Panc1 (cell line): Measurements from ENCODE around the gene EME1. TPM values are rescaled to one million over a fixed set of nuclear protein-coding genes. Genes with fewer than 3 reads are reported as not detected.

Experiments used
- ATAC-seq: fragments of 200-7000 bp; cut with Tn5 transposase; 2 replicates; pipeline ENCODE4 v1.9.1; 2020; ENCODE audit warnings: mild to moderate bottlenecking, moderate library complexity
- BruUV-seq: library from RNA; stranded (reverse); fragments of 400-500 nt; replicated peaks from 2 replicates; lab custom pipeline; 2021; lab: Mats Ljungman, UMichigan
- CTCF ChIA-PET: fragments of 300-600 bp; sonication (Branson Sonifier 250); formaldehyde crosslinking; loops from one replicate; lab custom pipeline; 2022; ENCODE audit warnings: antibody characterized with exemption; lab: Charles Lee
- POLR2A ChIA-PET: fragments of 300-600 bp; sonication (Branson Sonifier 250); formaldehyde crosslinking; loops from one replicate; lab custom pipeline; 2022; ENCODE audit warnings: antibody characterized with exemption; lab: Charles Lee
- DNase-seq: peaks from one replicate; pipeline ENCODE4 v3.0.0-alpha.2; 2010; ENCODE audit warnings: low read depth, low spot score
- H3K27ac ChIP-seq: 2 replicates; pipeline ENCODE4 v1.5.1; 2011; ENCODE audit warnings: mild to moderate bottlenecking, low read length, inconsistent platforms
- H3K27me3 ChIP-seq: fragments of 200-500 bp; sonication (Bioruptor generic); 2 replicates; pipeline ENCODE4 v1.6.0; 2014; ENCODE audit warnings: low read length, inconsistent platforms; ENCODE audit not compliant: control insufficient read depth, insufficient read depth
- H3K36me3 ChIP-seq: fragments of 200-500 bp; sonication (Bioruptor generic); 2 replicates; pipeline ENCODE4 v1.5.1; 2014; ENCODE audit warnings: inconsistent platforms, mild to moderate bottlenecking, low read length, moderate library complexity; ENCODE audit not compliant: control insufficient read depth, insufficient read depth
- H3K4me1 ChIP-seq: 2 replicates; pipeline ENCODE4 v1.5.1; 2011; ENCODE audit warnings: inconsistent platforms, mild to moderate bottlenecking, low read length, moderate library complexity; ENCODE audit not compliant: control insufficient read depth, insufficient read depth
- H3K4me3 ChIP-seq, 2 experiments: 2 replicates each; pipeline ENCODE4 v1.5.1; 2011 to 2012; ENCODE audit warnings: low read depth in 2 of 2, low read length in 2 of 2, mild to moderate bottlenecking in 2 of 2, inconsistent platforms in 1 of 2, moderate library complexity in 1 of 2
- H3K9me3 ChIP-seq: fragments of 200-500 bp; sonication (Bioruptor generic); 2 replicates; pipeline ENCODE4 v1.5.1; 2014; ENCODE audit warnings: low read depth, mild to moderate bottlenecking, inconsistent platforms, low read length, moderate library complexity; ENCODE audit not compliant: control insufficient read depth, insufficient read depth
- POLR2AphosphoS5 ChIP-seq: IDR thresholded peaks from 2 replicates; pipeline ENCODE4 v1.6.1; 2012; ENCODE audit warnings: mild to moderate bottlenecking, low read depth, low read length, moderate library complexity
- REST ChIP-seq, 2 experiments: IDR thresholded peaks; 2 replicates each; pipeline ENCODE4 v1.6.1; 2011 to 2012; ENCODE audit warnings: low read depth in 2 of 2, control low read depth in 1 of 2, low read length in 1 of 2, mild to moderate bottlenecking in 1 of 2, moderate library complexity in 1 of 2; ENCODE audit not compliant: insufficient read depth in 1 of 2
- SIN3A ChIP-seq: IDR thresholded peaks from 2 replicates; pipeline ENCODE4 v1.6.1; 2012; ENCODE audit warnings: low read depth, mild to moderate bottlenecking, low read length, moderate library complexity, borderline replicate concordance; ENCODE audit not compliant: insufficient read depth
- TCF7L2 ChIP-seq: IDR thresholded peaks from 2 replicates; pipeline ENCODE4 v1.6.1; 2011; ENCODE audit warnings: mild to moderate bottlenecking, low read depth, low read length, inconsistent platforms
- in situ Hi-C: cut with HindIII; loops from 2 replicates; pipeline ENCODE4 v1.10.0; 2016; ENCODE audit warnings: low sequenced_read_pairs, low pct_unique_long_range_greater_than_20kb
- intact Hi-C: fragments of 100-400 bp; cut with micrococcal nuclease; formaldehyde crosslinking; loops from one replicate; pipeline ENCODE4 v1.10.0; 2022; ENCODE audit not compliant: unreplicated experiment
- total RNA-seq: library from RNA; stranded (reverse); gene quantifications from one replicate; pipeline ENCODE4 v1.2.1, GENCODE V29; 2021; ENCODE audit not compliant: unreplicated experiment

The EME1 gene
- total RNA-seq, 1 experiment from 2014 or later: 15.3 TPM

DNA sequence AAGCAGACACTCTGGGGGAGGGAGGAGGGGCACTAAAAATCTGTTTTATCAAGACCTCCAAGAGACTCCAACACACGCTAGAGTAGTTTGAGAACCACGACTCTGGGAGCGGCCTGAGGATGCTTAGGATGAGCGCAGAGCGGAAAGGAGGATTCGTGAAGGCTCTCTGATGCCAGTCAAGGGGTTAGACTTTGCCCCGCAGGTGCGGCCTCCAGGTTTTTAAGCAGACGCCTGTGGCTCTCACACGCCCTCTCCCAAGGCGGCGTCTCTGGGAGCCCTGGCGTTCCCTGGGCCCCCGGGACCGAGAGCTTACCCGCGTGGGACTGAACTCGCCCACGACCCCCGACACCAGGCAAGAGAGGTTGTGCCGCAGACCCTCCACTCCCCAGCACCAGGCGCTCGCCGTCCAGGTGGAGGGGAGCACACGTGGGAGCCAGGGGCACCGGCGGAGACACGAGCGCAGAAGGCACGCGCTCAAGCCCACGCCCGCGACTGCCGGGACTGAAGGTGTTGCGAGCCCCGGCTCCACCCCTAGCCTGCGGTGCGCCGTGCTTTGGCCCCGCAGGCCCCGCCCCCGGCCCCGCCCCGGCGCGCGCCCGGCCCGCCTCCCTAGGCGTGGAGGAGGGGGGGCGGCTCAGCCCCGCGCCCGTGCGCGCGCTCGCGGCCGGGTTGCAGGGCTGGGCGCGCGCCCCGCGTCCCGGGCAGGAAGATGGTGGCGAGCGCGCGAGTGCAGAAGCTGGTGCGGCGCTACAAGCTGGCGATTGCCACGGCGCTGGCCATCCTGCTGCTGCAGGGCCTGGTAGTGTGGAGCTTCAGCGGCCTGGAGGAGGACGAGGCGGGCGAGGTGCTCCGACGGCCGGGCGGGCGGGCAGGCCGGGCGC is 27.4 kb upstream of the EME1 start, which contains the start of gene XYLT2:
XYLT2 (plus strand) TSS at position 695 of the 881 bp plus-strand sequence; CDS start at position 710, 15 bp downstream.
- CTCF ChIA-PET: interaction anchor here (0.6 kb wide), 1 partner anchor 49 kb away, joined by 3 read pairs; no protein-coding TSS in a partner anchor
- H3K36me3 ChIP-seq: no peaks in the 10 kb centered on the region; the same call in 1 of the 2 replicates
- POLR2A ChIA-PET: interaction anchor here (0.6 kb wide), 1 partner anchor 53 kb away, joined by 5 read pairs; no protein-coding TSS in a partner anchor
- TF ChIP-seq POLR2AphosphoS5 (peak; percentile 49; the same call in 1 of the 2 replicates), REST (IDR thresholded peaks at IDR 0.05; ENCODE audit: insufficient read depth in 1 of 2, low read depth in 2 of 2, low read length in 1 of 2) (no peak), TCF7L2 (no peak)
- in situ Hi-C loops: no loop called here
- ATAC-seq (peak; percentile 92), DNase-seq (no peak)
- intact Hi-C loops: no loop called here
- peak within 1 kb of the TSS; percentile 73 for H3K27ac ChIP-seq
- peak within 1 kb of the TSS; percentile 70 to 85 for H3K4me3 ChIP-seq
- 0 out of 2 replicates have a peak, but pooled peaks cover 6% of the 10 kb centered on the region for H3K9me3 ChIP-seq
- no TSS peak for BruUV-seq
- H3K4me1 ChIP-seq: peaks cover 8% of the 10 kb centered on the region
- H3K27me3 ChIP-seq: no peaks in the 10 kb centered on the region

DNA sequence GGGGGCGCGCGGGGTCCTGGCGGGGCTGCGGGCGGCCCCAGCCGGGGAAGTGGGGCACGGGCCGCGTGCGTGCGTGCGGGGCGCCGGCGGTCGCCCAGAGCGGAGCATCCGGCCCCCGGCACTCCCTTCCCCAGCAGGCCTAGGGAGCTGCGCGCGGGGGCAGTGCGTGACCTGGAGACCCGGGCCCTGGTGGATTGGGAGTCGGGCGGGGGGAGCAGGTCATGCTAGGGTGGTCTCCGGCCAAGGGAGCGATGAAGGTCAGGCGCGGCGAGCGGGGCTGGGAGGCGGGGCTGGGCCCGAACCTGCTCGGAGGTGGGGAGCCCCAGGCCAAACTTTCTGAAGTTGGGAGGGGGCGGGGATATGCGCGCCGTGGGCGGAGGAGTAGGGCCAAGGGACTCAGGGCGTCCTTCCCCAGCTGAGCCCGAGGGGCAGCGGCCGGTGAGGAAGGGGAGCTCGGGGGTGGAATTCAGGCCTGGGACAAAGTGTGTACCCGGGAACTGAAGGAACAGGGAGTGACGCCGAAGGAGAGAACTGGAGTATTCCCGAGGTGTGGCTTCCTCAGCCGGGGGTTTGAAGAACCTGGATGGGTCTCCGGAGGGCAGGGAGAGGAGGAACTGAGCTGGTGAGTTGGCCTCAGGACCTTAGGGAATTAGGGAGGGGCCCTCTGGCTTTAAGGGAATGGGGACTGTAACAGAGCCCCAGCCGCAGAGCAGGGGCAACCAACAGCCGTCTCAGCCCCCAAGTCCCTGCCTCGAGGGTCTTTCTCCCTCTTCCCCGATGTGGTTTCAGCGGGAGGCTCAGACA is 26.5 kb upstream of the EME1 start:
- Histone ChIP-seq H3K9me3 (0 out of 2 replicates have a peak, but pooled peaks cover 6% of the 10 kb centered on the region), H3K27me3 (no peaks in the 10 kb centered on the region), H3K4me3 (peak overlapping the region; percentile 70 to 85), H3K4me1 (peaks cover 8% of the 10 kb centered on the region), H3K27ac (peak overlapping the region; percentile 73), H3K36me3 (no peaks in the 10 kb centered on the region; the same call in 1 of the 2 replicates)
- no TSS peak for BruUV-seq
- TF ChIP-seq REST (IDR thresholded peaks at IDR 0.05; ENCODE audit: insufficient read depth in 1 of 2, low read depth in 2 of 2, low read length in 1 of 2): no peak
- 0 out of 2 replicates have a peak, but pooled peaks have one; percentile 39 for TF ChIP-seq SIN3A
- ChIA-PET CTCF (interaction anchor here (1.1 to 1.3 kb wide), 2 partner anchors 15 to 146 kb away, joined by 3 read pairs; no protein-coding TSS in a partner anchor), POLR2A (no interaction called here)
- DNase-seq: no peak
- intact Hi-C loops: no loop called here
- ATAC-seq: peak; percentile 74
- in situ Hi-C loops: no loop called here
